Measurements from ENCODE around the gene ACTG2.
"Not testable (repeated sequence)": the region's sequence is repeated elsewhere in the genome, so short reads cannot be mapped to it uniquely, and the experiment has no call there.

ACTG2 gene

GRCh38 chr2:73877984-73878383, 14.8 kb upstream of the ACTG2 start:
- not testable (repeated sequence) for H4K91ac ChIP-seq (ENCODE audit: low read length); H3K4me3 ChIP-seq (ENCODE audit: insufficient read depth in 1 of 2, low read depth in 1 of 2, low read length in 2 of 2); H3K4me2 ChIP-seq (ENCODE audit: low read length, poor library complexity, severe bottlenecking); DNase-seq; H3K4ac ChIP-seq (ENCODE audit: low read depth in 1 of 2, low read length in 2 of 2); H2BK5ac ChIP-seq (ENCODE audit: low read depth, low read length, poor library complexity, severe bottlenecking); H3K4me1 ChIP-seq (ENCODE audit: control insufficient read depth, insufficient read depth, low read depth, low read length); H3K9ac ChIP-seq (ENCODE audit: low read length); H3K18ac ChIP-seq (ENCODE audit: low read depth in 1 of 2, low read length in 2 of 2); H2BK15ac ChIP-seq (ENCODE audit: low read depth, poor library complexity, severe bottlenecking); H3K14ac ChIP-seq (ENCODE audit: low read length in 2 of 2); H3K23ac ChIP-seq (ENCODE audit: low read length in 2 of 2); H2AK5ac ChIP-seq (ENCODE audit: low read length, severe bottlenecking); H2BK12ac ChIP-seq (ENCODE audit: low read length in 2 of 2); H3K36me3 ChIP-seq (ENCODE audit: control insufficient read depth in 1 of 2, insufficient read depth in 2 of 2, low read depth in 1 of 2, low read length in 2 of 2); H3K27ac ChIP-seq (ENCODE audit: low read length, poor library complexity, severe bottlenecking); H4K8ac ChIP-seq (ENCODE audit: low read length); H3K79me1 ChIP-seq (replicated peaks; ENCODE audit: low read length, poor library complexity, severe bottlenecking); H2AFZ ChIP-seq (ENCODE audit: low read depth, low read length); H2BK120ac ChIP-seq (ENCODE audit: low read depth, low read length); H3K9me3 ChIP-seq (ENCODE audit: control insufficient read depth, low read length)
- peaks cover 0 to 55% of the 10 kb centered on the region in 2 experiments for H3K27me3 ChIP-seq (ENCODE audit: control insufficient read depth in 1 of 2, insufficient read depth in 1 of 2, low read length in 2 of 2)
- 89% methylated on average over 5 of the region's 5 CpGs for WGBS

GRCh38 chr2:73885406-73885805, 7.4 kb upstream of the ACTG2 start:
- Histone ChIP-seq H2AFZ (ENCODE audit: low read depth, low read length) (no peak overlapping the region), H3K14ac (ENCODE audit: low read length in 2 of 2) (no peak overlapping the region), H3K23ac (ENCODE audit: low read length in 2 of 2) (no peak overlapping the region), H3K4me2 (ENCODE audit: low read length, poor library complexity, severe bottlenecking) (no peak overlapping the region), H3K36me3 (ENCODE audit: control insufficient read depth in 1 of 2, insufficient read depth in 2 of 2, low read depth in 1 of 2, low read length in 2 of 2) (no peaks in the 10 kb centered on the region), H3K4me1 (ENCODE audit: control insufficient read depth, insufficient read depth, low read depth, low read length) (peaks cover 3% of the 10 kb centered on the region), H3K27me3 (ENCODE audit: control insufficient read depth in 1 of 2, insufficient read depth in 1 of 2, low read length in 2 of 2) (peaks cover 0 to 70% of the 10 kb centered on the region in 2 experiments), H3K79me1 (replicated peaks; ENCODE audit: low read length, poor library complexity, severe bottlenecking) (no peaks in the 10 kb centered on the region), H2BK12ac (ENCODE audit: low read length in 2 of 2) (no peak overlapping the region), H2BK5ac (ENCODE audit: low read depth, low read length, poor library complexity, severe bottlenecking) (no peak overlapping the region), H3K4me3 (ENCODE audit: insufficient read depth in 1 of 2, low read depth in 1 of 2, low read length in 2 of 2) (no peak overlapping the region), H2AK5ac (ENCODE audit: low read length, severe bottlenecking) (no peak overlapping the region), H3K9me3 (ENCODE audit: control insufficient read depth, low read length) (no peaks in the 10 kb centered on the region), H2BK120ac (ENCODE audit: low read depth, low read length) (no peak overlapping the region), H2BK15ac (ENCODE audit: low read depth, poor library complexity, severe bottlenecking) (no peak overlapping the region), H4K91ac (ENCODE audit: low read length) (no peak overlapping the region), H3K9ac (ENCODE audit: low read length) (no peak overlapping the region), H3K18ac (ENCODE audit: low read depth in 1 of 2, low read length in 2 of 2) (no peak overlapping the region), H3K4ac (ENCODE audit: low read depth in 1 of 2, low read length in 2 of 2) (no peak overlapping the region), H4K8ac (ENCODE audit: low read length) (no peak overlapping the region), H3K27ac (ENCODE audit: low read length, poor library complexity, severe bottlenecking) (no peak overlapping the region)
- DNase-seq = no peak
- WGBS = 100% methylated on average over 1 of the region's 2 CpGs

GRCh38 chr2:73886357-73886756, 6.5 kb upstream of the ACTG2 start:
- no peak overlapping the region for H2BK120ac ChIP-seq (ENCODE audit: low read depth, low read length)
- H3K4me2 ChIP-seq (ENCODE audit: low read length, poor library complexity, severe bottlenecking) = no peak overlapping the region
- 91% methylated on average over 3 of the region's 4 CpGs for WGBS

GRCh38 chr2:73887596-73888353, 5.0 kb upstream of the ACTG2 start:
- 80% methylated on average over 10 of the region's 11 CpGs for WGBS
- H3K18ac ChIP-seq (ENCODE audit: low read depth in 1 of 2, low read length in 2 of 2); H4K91ac ChIP-seq (ENCODE audit: low read length); DNase-seq; H2AK5ac ChIP-seq (ENCODE audit: low read length, severe bottlenecking); H3K9ac ChIP-seq (ENCODE audit: low read length); H2BK120ac ChIP-seq (ENCODE audit: low read depth, low read length); H3K14ac ChIP-seq (ENCODE audit: low read length in 2 of 2); H3K9me3 ChIP-seq (ENCODE audit: control insufficient read depth, low read length); H2BK15ac ChIP-seq (ENCODE audit: low read depth, poor library complexity, severe bottlenecking); H3K27ac ChIP-seq (ENCODE audit: low read length, poor library complexity, severe bottlenecking); H3K36me3 ChIP-seq (ENCODE audit: control insufficient read depth in 1 of 2, insufficient read depth in 2 of 2, low read depth in 1 of 2, low read length in 2 of 2); H2BK5ac ChIP-seq (ENCODE audit: low read depth, low read length, poor library complexity, severe bottlenecking); H2BK12ac ChIP-seq (ENCODE audit: low read length in 2 of 2); H3K4me3 ChIP-seq (ENCODE audit: insufficient read depth in 1 of 2, low read depth in 1 of 2, low read length in 2 of 2); H3K4ac ChIP-seq (ENCODE audit: low read depth in 1 of 2, low read length in 2 of 2); H4K8ac ChIP-seq (ENCODE audit: low read length); H3K79me1 ChIP-seq (replicated peaks; ENCODE audit: low read length, poor library complexity, severe bottlenecking); H2AFZ ChIP-seq (ENCODE audit: low read depth, low read length); H3K4me2 ChIP-seq (ENCODE audit: low read length, poor library complexity, severe bottlenecking); H3K23ac ChIP-seq (ENCODE audit: low read length in 2 of 2): not testable (repeated sequence)
- H3K27me3 ChIP-seq (ENCODE audit: control insufficient read depth in 1 of 2, insufficient read depth in 1 of 2, low read length in 2 of 2) = peaks cover 0 to 80% of the 10 kb centered on the region in 2 experiments
- peaks cover 16% of the 10 kb centered on the region for H3K4me1 ChIP-seq (ENCODE audit: control insufficient read depth, insufficient read depth, low read depth, low read length)

More at GRCh38 chr2:73886357-73886756, 6.5 kb upstream of the ACTG2 start:
- no peaks in the 10 kb centered on the region for H3K36me3 ChIP-seq (ENCODE audit: control insufficient read depth in 1 of 2, insufficient read depth in 2 of 2, low read depth in 1 of 2, low read length in 2 of 2)
- no peak overlapping the region for H3K9ac ChIP-seq (ENCODE audit: low read length)
- H3K9me3 ChIP-seq (ENCODE audit: control insufficient read depth, low read length) = no peaks in the 10 kb centered on the region
- no peak overlapping the region for H2AFZ ChIP-seq (ENCODE audit: low read depth, low read length)
- H2BK12ac ChIP-seq (ENCODE audit: low read length in 2 of 2) = no peak overlapping the region
- no peak overlapping the region for H4K91ac ChIP-seq (ENCODE audit: low read length)
- no peak overlapping the region for H2BK15ac ChIP-seq (ENCODE audit: low read depth, poor library complexity, severe bottlenecking)
- H3K4me1 ChIP-seq (ENCODE audit: control insufficient read depth, insufficient read depth, low read depth, low read length) = peaks cover 11% of the 10 kb centered on the region
- H3K4ac ChIP-seq (ENCODE audit: low read depth in 1 of 2, low read length in 2 of 2) = no peak overlapping the region
- no peak overlapping the region for H2AK5ac ChIP-seq (ENCODE audit: low read length, severe bottlenecking)
- H3K23ac ChIP-seq (ENCODE audit: low read length in 2 of 2) = no peak overlapping the region
- H3K27me3 ChIP-seq (ENCODE audit: control insufficient read depth in 1 of 2, insufficient read depth in 1 of 2, low read length in 2 of 2) = peaks cover 0 to 76% of the 10 kb centered on the region in 2 experiments
- H3K14ac ChIP-seq (ENCODE audit: low read length in 2 of 2) = no peak overlapping the region
- no peak overlapping the region for H3K4me3 ChIP-seq (ENCODE audit: insufficient read depth in 1 of 2, low read depth in 1 of 2, low read length in 2 of 2)
- H3K18ac ChIP-seq (ENCODE audit: low read depth in 1 of 2, low read length in 2 of 2) = no peak overlapping the region
- no peak overlapping the region for H3K27ac ChIP-seq (ENCODE audit: low read length, poor library complexity, severe bottlenecking)
- no peak overlapping the region for H4K8ac ChIP-seq (ENCODE audit: low read length)
- H2BK5ac ChIP-seq (ENCODE audit: low read depth, low read length, poor library complexity, severe bottlenecking) = no peak overlapping the region
- DNase-seq = no peak
- H3K79me1 ChIP-seq (replicated peaks; ENCODE audit: low read length, poor library complexity, severe bottlenecking) = no peaks in the 10 kb centered on the region
